Measurements from ENCODE around the gene CACNB1. TPM values are rescaled to one million over a fixed set of nuclear protein-coding genes. Genes with fewer than 3 reads are reported as not detected.

CACNB1 gene
- total RNA-seq, 1 experiment from 2014 or later = 4.3 TPM

DNA sequence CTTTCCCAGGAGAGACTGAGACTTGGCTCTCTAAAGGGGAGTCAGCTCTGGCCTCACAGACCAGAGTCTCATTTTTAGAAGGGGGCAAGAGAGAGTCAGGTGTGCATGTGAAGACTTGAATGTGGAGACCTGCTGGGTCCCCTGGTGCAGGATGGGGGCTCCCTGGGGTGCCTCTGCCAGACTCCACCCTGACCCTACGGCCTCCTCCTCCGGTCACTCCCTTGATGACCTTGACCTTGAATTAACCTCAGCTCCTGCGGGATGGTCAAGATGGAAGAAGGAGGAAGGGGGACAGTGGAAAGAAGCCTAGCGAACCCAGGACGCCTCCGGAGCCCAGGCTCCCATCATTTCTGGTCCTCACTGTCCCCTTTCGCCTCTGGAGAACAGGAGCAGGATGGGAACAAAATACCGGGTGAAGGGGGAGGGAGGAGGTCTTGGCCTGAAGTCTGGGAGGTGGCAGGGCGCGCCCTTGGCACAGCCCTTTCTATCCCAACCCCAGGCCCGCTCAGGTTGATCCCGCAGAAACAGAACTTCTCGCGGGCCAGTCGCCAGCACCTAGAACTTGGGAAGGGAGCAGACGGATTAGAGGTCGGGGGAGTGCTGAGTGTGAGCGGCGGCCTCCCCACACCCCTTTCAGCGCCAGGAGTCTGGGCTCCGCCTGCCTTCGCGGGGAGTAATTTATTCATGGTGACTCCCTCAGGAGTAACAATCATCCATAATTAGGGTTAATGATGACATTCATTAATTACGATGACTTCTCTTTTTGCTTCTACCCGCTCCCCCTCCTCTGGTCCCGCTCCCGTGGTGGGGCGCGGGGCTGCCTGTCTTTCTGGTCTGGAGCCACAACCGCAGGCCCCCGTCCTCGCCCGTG lies 26.7 kb upstream of the CACNB1 start:
- Histone ChIP-seq H3K9me2 (replicated peaks; ENCODE audit: low read length) (no peaks in the 10 kb centered on the region), H3F3A (ENCODE audit: low read length, unreplicated experiment) (no peaks in the 10 kb centered on the region), H3K27ac (ENCODE audit: low read length) (no peak overlapping the region), H3K36me3 (ENCODE audit: low read depth, low read length) (no peaks in the 10 kb centered on the region), H2AFZ (ENCODE audit: low read length) (no peak overlapping the region), H3K27me3 (ENCODE audit: low read length) (no peaks in the 10 kb centered on the region), H3K4me2 (ENCODE audit: low read length) (no peak overlapping the region), H3K4me3 (ENCODE audit: low read length) (no peak overlapping the region), H3K79me2 (ENCODE audit: low read length) (no peaks in the 10 kb centered on the region), H3K4me1 (ENCODE audit: insufficient read depth, low read length) (no peaks in the 10 kb centered on the region), H4K20me1 (ENCODE audit: low read length) (no peaks in the 10 kb centered on the region), H3K9me3 (ENCODE audit: low read length) (no peaks in the 10 kb centered on the region), H3K9ac (ENCODE audit: low read length) (no peak overlapping the region)
- ChIA-PET POLR2A (ENCODE audit: unreplicated experiment) (no interaction called here), CTCF (no interaction called here)
- TF ChIP-seq EZH2 (IDR thresholded peaks at IDR 0.05; ENCODE audit: low read length, unreplicated experiment) (no peak), EZH2phosphoT487 (IDR thresholded peaks at IDR 0.05; ENCODE audit: borderline replicate concordance, low read length) (no peak)
- TF ChIP-seq, protein P1, sequence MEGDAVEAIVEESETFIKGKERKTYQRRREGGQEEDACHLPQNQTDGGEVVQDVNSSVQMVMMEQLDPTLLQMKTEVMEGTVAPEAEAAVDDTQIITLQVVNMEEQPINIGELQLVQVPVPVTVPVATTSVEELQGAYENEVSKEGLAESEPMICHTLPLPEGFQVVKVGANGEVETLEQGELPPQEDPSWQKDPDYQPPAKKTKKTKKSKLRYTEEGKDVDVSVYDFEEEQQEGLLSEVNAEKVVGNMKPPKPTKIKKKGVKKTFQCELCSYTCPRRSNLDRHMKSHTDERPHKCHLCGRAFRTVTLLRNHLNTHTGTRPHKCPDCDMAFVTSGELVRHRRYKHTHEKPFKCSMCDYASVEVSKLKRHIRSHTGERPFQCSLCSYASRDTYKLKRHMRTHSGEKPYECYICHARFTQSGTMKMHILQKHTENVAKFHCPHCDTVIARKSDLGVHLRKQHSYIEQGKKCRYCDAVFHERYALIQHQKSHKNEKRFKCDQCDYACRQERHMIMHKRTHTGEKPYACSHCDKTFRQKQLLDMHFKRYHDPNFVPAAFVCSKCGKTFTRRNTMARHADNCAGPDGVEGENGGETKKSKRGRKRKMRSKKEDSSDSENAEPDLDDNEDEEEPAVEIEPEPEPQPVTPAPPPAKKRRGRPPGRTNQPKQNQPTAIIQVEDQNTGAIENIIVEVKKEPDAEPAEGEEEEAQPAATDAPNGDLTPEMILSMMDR (conservative IDR thresholded peaks at IDR 0.05; ENCODE audit: low read depth, low read length) = no peak
- no peak for DNase-seq
- BruUV-seq (replicated peaks) = no TSS peak
- intact Hi-C loops (cut with micrococcal nuclease) = no loop called here
- ATAC-seq = no peak

DNA sequence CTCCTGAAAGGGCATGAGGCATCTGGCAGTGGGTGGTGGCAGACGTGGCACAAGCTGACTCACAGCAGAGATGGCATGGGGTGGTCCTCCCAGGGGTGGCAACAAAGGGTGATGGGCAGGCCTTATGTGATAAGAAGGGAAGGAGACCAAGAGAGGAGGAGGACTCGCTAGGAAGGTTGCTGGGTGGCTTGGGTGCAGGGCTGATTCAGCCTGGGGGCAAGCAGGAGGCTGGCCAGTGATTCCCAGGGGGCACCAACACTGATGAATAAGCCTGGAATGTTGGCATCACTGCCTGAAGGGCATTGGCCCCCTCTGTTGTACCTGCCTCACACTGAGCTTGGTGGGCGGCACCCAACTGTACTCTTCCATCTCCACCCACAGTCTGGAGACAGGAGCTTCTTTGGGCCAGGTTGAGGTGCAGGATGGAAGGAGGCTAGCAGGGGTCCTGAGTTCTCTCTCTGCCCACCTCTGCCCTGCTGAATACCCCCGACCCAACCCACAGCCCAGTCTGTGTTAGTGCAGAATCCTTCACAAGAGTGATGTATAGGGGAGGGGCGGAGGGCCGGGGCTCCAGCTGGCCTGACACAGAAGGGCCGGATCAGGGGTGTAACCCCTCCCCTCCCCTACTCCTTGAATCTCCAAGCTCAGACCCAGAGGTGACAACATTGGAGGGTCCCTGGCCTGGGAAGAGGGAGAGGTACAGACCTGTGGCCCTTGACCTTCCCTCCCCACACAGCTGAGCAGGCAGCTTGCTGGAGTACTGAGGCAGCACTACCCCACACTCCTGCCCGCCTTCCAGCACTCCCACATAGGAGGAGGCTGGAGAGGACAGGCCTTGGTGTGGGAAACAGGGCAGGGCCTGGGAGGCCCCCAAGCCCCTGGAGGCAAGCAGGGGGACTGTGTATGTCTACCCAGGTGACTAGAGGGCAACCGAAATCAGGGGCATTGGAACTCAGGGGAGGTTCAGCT lies 25.7 kb upstream of the CACNB1 start:
- TF ChIP-seq, protein P1 (conservative IDR thresholded peaks at IDR 0.05; ENCODE audit: low read depth, low read length) = no peak
- TF ChIP-seq EZH2 (IDR thresholded peaks at IDR 0.05; ENCODE audit: low read length, unreplicated experiment) (no peak), EZH2phosphoT487 (IDR thresholded peaks at IDR 0.05; ENCODE audit: borderline replicate concordance, low read length) (no peak)
- Histone ChIP-seq H3K36me3 (ENCODE audit: low read depth, low read length) (no peaks in the 10 kb centered on the region), H3K4me2 (ENCODE audit: low read length) (no peak overlapping the region), H3K9me3 (ENCODE audit: low read length) (no peaks in the 10 kb centered on the region), H3K27ac (ENCODE audit: low read length) (no peak overlapping the region), H3K9me2 (replicated peaks; ENCODE audit: low read length) (no peaks in the 10 kb centered on the region), H2AFZ (ENCODE audit: low read length) (no peak overlapping the region), H3K4me3 (ENCODE audit: low read length) (no peak overlapping the region), H3K9ac (ENCODE audit: low read length) (no peak overlapping the region), H3K27me3 (ENCODE audit: low read length) (no peaks in the 10 kb centered on the region), H4K20me1 (ENCODE audit: low read length) (no peaks in the 10 kb centered on the region), H3K4me1 (ENCODE audit: insufficient read depth, low read length) (no peaks in the 10 kb centered on the region), H3F3A (ENCODE audit: low read length, unreplicated experiment) (no peaks in the 10 kb centered on the region), H3K79me2 (ENCODE audit: low read length) (no peaks in the 10 kb centered on the region)
- DNase-seq (no peak), ATAC-seq (no peak)
- ChIA-PET POLR2A (ENCODE audit: unreplicated experiment) (no interaction called here), CTCF (no interaction called here)
- intact Hi-C loops (cut with micrococcal nuclease) = no loop called here
- no TSS peak for BruUV-seq (replicated peaks)

Data from PC-3 (cell line).